ENCODE measurements around the gene TBC1D2.
A peak's percentile ranks its signal among the peaks of the same experiment; 100 is the strongest.

The TBC1D2 gene

DNA sequence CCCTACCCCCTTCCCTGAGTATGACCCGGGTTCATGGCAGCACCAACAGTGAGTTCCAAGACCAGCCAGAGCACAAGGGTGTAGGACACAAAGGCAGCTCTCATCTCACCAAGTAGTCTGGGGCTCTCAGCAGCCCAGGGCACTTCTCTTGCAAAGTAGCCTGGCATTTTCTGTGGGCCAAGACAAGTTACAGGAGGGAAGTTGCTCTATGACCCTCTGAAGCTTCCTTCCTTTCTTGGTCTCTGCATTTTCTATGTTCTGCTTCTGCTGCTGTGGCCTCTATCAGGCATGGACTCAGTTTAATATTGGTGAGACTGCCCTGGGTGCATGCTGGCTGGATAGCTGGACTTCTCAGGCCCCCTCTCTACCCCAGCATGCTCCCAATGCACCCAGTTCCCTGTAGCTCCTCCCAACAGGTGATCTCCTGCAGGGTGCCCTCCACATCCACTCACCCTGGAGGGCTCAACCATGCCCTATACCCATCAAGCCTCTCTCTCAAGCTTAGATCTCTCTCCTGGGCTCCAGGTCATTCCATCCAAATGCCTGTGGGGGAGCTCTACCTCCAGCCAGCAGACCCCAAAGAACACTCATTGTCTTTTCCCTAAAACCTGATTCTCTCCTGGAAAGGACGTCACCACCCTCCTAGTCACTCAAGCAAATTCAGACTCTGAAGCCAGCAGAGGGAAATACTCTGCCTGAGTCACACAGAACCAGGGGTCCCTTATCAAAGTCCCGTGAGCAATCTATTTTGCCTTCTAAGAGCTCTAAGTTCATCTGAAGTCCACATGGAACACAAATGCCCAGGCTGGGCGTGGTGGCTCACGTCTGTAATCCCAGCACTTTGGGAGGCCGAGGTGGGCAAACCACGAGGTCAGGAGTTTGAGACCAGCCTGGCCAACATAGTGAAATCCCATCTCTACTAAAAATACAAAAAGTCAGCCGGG is 13.8 kb downstream of the TBC1D2 start:
- DNase-seq = no peak

DNA sequence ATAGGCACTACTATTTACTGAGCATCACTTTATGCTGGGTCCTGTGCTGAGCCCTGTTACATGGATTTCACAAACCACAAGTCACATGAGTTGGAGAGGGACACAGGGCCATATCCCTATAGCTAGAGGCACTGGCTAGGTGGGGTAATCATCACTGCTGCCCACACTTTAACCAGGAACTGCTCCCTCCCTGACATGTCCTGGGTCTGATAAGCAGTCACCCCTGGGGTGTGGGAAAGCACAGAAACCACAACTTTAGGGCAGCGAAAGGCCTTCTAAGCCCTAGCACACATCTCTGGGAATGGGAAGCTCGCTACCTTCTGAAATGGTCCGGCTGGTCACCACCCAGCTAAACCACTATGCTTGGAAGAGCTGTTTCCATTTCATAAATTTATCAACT is 15.0 kb downstream of the TBC1D2 start:
- DNase-seq = no peak

DNA sequence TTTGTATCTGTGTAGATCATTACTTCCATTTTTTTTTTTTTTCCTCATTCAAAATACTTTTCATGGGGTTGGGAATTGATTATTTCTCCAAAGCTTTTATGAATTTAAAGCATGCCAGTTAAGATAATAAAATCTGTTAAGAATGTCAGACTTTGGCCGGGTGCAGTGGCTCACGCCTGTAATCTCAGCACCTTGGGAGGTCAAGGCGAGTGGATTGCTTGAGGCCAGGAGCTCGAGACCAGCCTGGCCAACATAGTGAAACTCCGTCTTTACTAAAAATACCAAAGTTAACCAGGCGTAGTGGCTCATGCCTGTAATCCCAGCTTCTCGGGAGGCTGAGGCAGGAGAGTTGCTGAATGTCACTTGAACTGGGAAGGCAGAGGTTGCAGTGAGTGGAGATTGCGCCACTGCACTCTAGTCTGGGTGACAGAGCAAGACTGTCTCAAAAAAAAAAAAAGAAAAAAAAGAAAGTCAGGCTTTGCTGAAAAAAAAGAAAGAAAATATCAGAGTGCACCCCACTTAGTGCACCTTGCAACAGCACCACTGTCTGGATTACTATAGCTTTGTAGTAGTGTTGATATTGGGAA is 18.5 kb downstream of the TBC1D2 start:
- DNase-seq = no peak

DNA sequence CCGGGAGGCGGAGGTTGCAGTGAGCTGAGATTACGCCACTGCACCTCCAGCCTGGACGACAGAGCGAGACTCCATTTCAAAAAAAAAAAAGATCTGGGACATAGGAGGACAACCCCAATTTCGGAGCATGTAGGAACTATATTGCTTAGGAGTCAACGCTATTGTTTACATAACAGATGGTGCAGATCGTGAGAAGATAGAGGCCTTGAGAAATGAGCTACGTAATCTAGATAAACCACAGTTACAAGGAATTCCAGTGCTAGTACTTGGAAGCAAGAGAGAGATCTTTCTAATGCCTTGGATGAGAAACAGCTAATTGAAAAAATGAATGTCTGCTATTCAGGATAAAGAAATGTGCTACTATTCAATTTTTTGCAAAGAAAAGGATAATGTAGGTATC is 20.3 kb downstream of the TBC1D2 start:
- no peak for DNase-seq

DNA sequence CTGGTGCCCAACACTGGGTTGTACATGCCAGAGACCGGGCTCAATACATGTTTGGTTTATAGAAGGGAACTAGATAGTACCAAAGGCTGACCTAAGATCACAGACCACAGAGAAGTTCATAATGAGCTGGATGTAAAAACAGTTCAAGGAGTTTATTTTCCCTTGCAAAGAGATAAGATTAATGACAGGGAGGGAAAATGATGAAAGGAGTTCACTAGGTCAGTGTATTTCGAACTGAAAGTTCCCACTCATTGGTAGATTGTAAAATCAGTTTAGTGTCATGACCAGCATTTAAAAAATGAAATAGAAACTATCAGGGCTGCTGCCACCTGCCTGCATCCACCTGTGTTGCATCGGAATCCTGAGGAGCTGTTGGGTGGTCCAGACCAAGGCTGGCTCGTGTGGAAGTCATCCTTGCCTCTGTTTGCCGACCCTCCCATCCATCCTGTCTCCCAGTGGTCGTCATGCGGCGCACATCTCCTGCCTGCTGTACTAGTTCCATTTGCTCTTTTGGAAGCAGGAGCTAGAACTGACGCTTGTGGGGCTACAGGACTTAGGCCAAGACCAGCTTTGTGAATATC is 21.1 kb downstream of the TBC1D2 start:
- DNase-seq = no peak

GRCh38 chr9:98232926-98233325 is 22.5 kb downstream of the TBC1D2 start:
- no peak for DNase-seq

- peak in 1 of 51 donors; percentile 11 for DNase-seq
Measured at GRCh38 chr9:98231770-98232478, 23.5 kb downstream of the TBC1D2 start.

- DNase-seq = no peak
Measured at GRCh38 chr9:98230789-98231188, 24.7 kb downstream of the TBC1D2 start.

- no peak for DNase-seq
Measured at GRCh38 chr9:98230304-98230703, 25.1 kb downstream of the TBC1D2 start.

GRCh38 chr9:98229620-98230019 is 25.8 kb downstream of the TBC1D2 start:
- no peak for DNase-seq

- no peak for DNase-seq
Measured at GRCh38 chr9:98229090-98229395, 26.4 kb downstream of the TBC1D2 start.

DNA sequence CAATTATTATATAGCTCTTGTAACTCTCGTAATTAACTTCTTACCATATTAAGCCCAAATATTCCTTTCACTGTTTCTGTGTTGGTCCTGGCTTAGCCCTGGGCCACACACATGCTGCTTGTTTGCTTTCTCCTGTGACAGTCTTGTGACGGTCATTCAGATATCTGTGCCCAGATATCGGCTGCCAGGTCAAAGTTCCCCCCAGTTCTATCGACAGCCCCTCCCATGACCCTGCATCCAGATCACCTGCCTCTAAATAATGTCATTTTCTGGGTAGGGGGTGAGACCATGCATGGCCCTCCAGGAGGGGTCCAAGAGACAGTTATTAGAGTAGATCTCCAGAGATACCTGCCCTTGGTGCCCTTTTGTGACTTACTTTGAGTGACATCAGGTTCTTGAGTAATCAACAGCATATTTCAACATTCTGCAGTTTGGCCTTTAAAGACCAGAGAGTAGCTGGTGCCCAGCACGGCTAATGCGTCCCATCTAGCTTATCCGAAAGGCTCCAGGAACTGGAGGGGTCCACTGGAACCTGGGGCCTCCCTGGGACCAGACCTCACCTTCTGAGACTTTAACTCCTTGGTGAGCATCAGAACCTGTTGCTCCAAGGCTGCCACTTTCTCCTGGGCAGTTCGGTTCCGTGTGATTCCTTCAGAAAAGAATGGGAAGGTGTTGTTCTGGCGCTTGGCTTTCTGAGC is 26.9 kb downstream of the TBC1D2 start:
- DNase-seq = no peak

- DNase-seq = no peak
Measured at GRCh38 chr9:98227883-98228282, 27.6 kb downstream of the TBC1D2 start.

DNA sequence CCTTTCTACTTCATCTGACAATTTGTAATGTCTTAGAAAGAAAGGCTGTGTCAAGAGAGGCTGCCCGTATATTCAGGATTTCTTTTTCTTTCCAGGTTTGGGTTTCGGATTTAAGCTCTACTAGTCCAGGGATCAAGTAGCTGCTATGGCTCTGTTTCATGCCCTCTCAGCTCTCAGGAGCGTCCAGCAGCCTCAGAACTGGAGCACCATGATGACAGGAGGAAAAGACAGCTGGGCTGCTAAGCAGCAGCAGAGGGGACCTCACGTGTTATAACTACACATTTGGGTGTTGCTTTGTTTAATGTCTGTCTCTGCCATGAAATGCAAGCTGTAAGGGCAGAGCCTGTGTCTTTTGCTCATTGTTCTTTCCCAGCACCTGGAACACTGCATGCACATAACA is 28.5 kb downstream of the TBC1D2 start:
- DNase-seq = no peak

DNA sequence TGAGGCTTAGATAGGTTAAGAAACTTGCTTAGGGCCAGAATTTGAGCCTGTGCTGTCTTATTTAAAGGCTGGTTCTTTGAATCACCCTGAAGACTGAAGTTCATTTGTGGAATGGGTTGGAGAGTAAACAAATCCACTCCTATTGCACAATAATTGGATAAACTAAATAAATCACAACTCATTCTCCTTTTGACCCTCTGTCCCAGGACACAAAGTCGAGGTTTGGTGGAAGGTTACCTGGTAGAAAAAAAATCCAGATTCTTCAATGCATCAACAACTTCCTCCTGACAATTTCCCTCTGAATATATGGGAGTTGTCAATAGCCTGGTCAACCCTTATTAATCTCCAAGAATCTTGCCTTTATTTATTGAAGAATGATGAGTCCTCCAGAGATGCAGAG is 28.9 kb downstream of the TBC1D2 start:
- no peak for DNase-seq

DNA sequence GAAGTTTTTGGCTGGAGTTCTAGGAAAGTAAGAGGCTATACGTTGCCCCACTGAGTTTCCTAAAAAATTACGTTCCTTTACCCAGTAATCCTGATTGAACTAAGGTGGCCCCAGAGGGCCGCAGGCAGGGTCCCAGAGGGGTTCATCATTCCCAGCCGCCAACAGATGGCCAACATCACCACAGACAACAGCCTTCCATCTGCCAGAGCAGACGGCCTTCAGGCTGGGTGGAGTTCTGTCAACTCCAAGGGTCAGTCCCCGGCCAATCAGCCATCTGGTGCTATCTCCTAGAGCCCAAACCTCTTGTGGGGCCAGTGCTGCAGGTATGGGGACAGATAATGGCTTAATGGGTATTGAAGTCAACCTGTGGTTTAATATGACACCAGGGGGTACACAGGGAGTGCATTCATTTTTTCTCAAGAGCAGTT is 30.4 kb downstream of the TBC1D2 start:
- DNase-seq = no peak

DNA sequence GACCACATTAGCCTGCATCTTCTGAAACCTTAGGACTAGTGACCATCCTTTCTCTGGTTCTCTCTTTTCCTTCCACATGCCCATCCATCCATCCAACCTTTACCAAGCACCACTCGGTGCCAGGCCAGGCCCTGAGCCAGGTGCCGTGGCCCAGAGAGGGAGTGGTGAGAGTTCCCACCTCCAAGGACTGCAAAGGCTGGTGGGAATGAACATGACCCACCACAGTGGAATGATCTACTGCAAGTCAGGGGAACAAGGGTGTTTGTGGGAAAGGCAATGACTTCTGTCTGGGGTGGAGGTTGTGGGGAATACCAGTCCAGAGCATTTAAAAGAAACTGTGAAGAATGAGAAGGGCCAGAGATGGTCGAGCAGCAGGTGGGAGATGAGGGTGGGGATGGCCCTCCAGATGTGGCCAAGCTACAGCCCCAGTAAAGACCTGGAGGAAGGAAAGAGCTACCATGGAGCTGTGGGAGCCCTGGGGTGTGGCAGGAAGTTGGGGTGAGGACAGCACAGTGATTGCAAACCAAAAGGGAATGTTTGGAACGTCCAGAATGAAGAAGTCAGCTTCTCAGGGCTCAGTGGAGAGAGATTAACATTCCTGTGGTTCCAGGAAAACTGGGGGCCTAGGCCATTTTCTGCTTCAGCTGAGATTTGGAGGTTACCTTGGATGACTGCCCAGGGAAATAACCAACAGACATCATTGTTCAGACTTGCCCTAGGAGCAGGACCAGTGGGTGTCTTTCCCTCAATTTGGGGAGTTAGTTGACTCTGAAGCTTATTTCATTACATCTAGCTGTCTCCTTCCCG is 32.4 kb downstream of the TBC1D2 start:
- no peak for DNase-seq

- no peak for DNase-seq
Measured at GRCh38 chr9:98220911-98221310, 34.5 kb downstream of the TBC1D2 start.

- no peak for DNase-seq
Measured at GRCh38 chr9:98219794-98220370, 35.6 kb downstream of the TBC1D2 start.

DNA sequence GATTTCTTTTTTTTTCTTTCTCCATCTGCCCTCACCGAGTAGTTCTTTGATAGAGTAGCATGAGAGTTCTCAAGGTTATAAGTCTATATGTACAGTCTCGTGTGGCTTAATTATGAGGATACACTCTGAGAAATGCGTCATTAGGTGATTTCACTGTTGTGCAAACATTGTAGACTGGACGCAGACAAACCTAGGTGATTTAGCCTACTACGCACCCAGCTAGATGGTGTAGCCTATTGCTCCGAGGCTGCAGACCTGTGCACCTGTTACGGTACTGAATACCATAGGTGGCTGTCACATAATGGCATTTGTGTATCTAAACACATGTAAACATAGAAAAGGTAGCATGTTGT is 36.1 kb downstream of the TBC1D2 start:
- DNase-seq = no peak

Data from hypothalamus (tissue), 51 donors.